ENCODE data around the gene GPA33.

The GPA33 gene

DNA sequence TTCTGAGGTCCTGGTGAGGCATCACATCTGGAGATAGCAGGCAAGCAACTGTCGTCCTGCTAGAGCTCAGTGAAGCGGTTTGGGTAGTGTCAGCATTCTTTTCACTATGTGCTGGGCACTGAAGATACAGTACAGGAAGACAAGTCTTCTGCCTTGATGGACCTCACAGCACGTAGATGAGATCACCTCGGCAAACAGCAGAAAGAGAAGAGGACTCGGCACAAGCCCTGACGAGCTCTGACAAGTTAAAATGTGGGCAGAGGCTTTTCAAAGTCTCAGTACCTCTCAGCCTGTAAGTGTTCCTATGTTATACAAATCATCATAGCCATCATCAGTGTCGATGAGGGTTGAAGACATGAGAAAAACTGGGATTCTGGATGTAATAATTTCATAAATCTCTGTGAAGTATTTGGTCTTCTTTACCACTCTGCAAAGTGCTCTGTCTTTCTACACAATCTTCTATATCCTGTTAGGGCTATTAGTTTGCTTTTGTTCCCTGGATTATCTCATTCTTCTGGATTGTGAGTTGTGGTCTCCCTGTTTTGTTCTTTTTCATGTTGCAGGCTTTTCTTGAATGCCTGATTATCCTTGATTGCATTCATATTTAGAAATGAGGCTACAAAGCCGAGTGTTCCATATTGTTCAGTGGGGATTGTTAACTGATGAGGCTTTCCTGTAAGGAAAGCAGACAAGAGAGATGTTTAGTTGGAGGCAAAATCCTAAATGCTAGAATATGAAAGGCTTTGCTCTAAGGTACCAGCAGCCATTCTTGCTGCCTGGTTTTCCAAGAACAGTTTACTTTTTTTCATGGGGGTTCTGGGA lies 76.9 kb downstream of the GPA33 start:
- no peak for TF ChIP-seq POLR2A (IDR thresholded peaks at IDR 0.05; ENCODE audit: low read depth, low read length)
- TF ChIP-seq POLR2AphosphoS5 (IDR thresholded peaks at IDR 0.05; ENCODE audit: low read depth, low read length), result no peak
- TF ChIP-seq TAF1 (IDR thresholded peaks at IDR 0.05; ENCODE audit: low read depth, low read length), result no peak
- no peak for TF ChIP-seq PAX5 (IDR thresholded peaks at IDR 0.05; ENCODE audit: insufficient read depth, low read length, severe bottlenecking)
- no peak for TF ChIP-seq SPI1 (IDR thresholded peaks at IDR 0.05; ENCODE audit: low read depth, low read length)
- TF ChIP-seq POU2F2 (IDR thresholded peaks at IDR 0.05; ENCODE audit: low read depth, low read length), result no peak
- no peak for DNase-seq (ENCODE audit: insufficient read length, low spot score)
- no peak for FAIRE-seq

DNA sequence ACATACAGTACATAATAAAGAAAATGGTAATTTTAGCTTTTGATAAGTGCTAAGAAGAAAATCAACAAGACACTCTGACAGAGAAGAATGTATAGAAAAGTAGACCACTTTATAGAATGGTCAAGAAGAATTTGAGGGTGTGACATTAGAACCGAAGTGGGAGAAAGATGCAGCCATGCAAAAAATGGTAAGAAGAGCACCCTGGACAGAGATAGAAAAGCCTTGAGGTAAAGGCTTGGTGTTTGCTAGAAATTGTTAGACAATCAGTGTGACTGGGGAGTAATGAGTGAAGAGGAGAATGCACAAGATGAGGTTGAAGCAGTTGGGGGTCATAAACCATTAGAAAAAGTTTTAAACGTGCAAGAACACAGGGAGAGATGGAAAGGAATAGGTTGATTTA lies 77.6 kb downstream of the GPA33 start:
- FAIRE-seq (no peak), DNase-seq (ENCODE audit: insufficient read length, low spot score) (no peak)
- no peak for TF ChIP-seq TAF1 (IDR thresholded peaks at IDR 0.05; ENCODE audit: low read depth, low read length)
- no peak for TF ChIP-seq SPI1 (IDR thresholded peaks at IDR 0.05; ENCODE audit: low read depth, low read length)
- TF ChIP-seq POLR2A (IDR thresholded peaks at IDR 0.05; ENCODE audit: low read depth, low read length), result no peak
- TF ChIP-seq POLR2AphosphoS5 (IDR thresholded peaks at IDR 0.05; ENCODE audit: low read depth, low read length), result no peak
- no peak for TF ChIP-seq POU2F2 (IDR thresholded peaks at IDR 0.05; ENCODE audit: low read depth, low read length)
- TF ChIP-seq PAX5 (IDR thresholded peaks at IDR 0.05; ENCODE audit: insufficient read depth, low read length, severe bottlenecking), result no peak

- no peak for DNase-seq (ENCODE audit: insufficient read length, low spot score)
- no peak for FAIRE-seq
- TF ChIP-seq POU2F2 (IDR thresholded peaks at IDR 0.05; ENCODE audit: low read depth, low read length) (no peak), PAX5 (IDR thresholded peaks at IDR 0.05; ENCODE audit: insufficient read depth, low read length, severe bottlenecking) (no peak), TAF1 (IDR thresholded peaks at IDR 0.05; ENCODE audit: low read depth, low read length) (no peak), POLR2A (IDR thresholded peaks at IDR 0.05; ENCODE audit: low read depth, low read length) (no peak)
Measured at GRCh38 chr1:167011560-167012191, 78.5 kb downstream of the GPA33 start.

DNA sequence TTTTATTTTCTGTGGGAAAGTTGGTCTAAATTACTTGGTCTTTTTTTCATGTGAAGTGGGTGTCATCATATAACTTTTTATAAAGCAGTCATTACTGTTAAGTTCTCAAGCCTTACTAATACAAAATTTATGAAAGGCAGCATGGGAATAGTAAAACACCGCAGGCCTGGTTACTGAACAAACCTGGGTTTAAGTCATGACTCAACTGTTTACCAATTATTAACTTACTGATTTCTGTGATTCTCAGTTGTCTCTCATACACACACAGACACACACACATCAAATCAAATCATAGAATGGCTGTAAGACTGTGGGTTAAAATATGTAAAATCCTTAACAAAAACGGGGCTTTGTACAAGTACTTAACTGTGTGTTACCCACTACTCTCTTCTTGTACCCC lies 86.5 kb downstream of the GPA33 start:
- FAIRE-seq (no peak), DNase-seq (ENCODE audit: insufficient read length, low spot score) (no peak)
- TF ChIP-seq PAX5 (IDR thresholded peaks at IDR 0.05; ENCODE audit: insufficient read depth, low read length, severe bottlenecking) (no peak), POU2F2 (IDR thresholded peaks at IDR 0.05; ENCODE audit: low read depth, low read length) (no peak)
